ENCODE data around the gene SLC22A17. TPM values are rescaled to one million over a fixed set of nuclear protein-coding genes. Genes with fewer than 3 reads are reported as not detected.

SLC22A17 gene
- total RNA-seq, 3 donors from 2014 or later: 2.3 to 35.5 (median 5.4) TPM

DNA sequence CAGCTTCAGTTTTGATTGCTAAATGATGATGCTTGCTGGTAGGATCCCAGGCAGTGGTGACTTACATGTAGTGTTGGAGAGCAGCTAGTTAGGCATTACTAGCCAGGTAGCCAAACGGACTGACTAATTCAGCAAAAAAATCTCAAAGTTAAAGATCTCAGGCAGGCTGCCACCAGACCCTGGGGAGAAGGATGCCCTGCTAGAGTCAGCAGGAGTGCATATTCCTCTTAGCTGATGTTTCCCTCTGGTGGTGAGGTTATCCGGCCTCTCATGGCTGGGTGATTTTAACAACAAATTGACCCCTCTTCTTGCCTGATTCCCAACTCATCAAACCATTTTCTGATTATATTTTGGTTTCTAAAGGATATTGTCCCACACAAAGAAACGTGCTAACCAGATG is 9.5 kb upstream of the SLC22A17 start:
- Histone ChIP-seq H3K9me3 (no peaks in the 10 kb centered on the region), H3K4me1 (ENCODE audit: low read depth) (no peaks in the 10 kb centered on the region), H3K4me3 (no peak overlapping the region), H3K36me3 (ENCODE audit: low read depth) (no peaks in the 10 kb centered on the region)
- intact Hi-C loops (cut with DNase I, micrococcal nuclease): no loop called here
- no peak for TF ChIP-seq CTCF (IDR thresholded peaks at IDR 0.05)
- ATAC-seq (no peak), DNase-seq (no peak)

- no peak for TF ChIP-seq CTCF (IDR thresholded peaks at IDR 0.05)
- ATAC-seq (no peak), DNase-seq (no peak)
- Histone ChIP-seq H3K9me3 (no peaks in the 10 kb centered on the region), H3K4me3 (no peak overlapping the region), H3K4me1 (ENCODE audit: low read depth) (no peaks in the 10 kb centered on the region), H3K36me3 (ENCODE audit: low read depth) (no peaks in the 10 kb centered on the region)
- intact Hi-C loops (cut with DNase I, micrococcal nuclease): no loop called here
Measured at GRCh38 chr14:23361763-23362162, 9.1 kb upstream of the SLC22A17 start.

- TF ChIP-seq CTCF (IDR thresholded peaks at IDR 0.05): no peak
- no peak for DNase-seq
- no peaks in the 10 kb centered on the region for H3K4me1 ChIP-seq (ENCODE audit: low read depth)
Measured at GRCh38 chr14:23361320-23361719, 8.6 kb upstream of the SLC22A17 start.

DNA sequence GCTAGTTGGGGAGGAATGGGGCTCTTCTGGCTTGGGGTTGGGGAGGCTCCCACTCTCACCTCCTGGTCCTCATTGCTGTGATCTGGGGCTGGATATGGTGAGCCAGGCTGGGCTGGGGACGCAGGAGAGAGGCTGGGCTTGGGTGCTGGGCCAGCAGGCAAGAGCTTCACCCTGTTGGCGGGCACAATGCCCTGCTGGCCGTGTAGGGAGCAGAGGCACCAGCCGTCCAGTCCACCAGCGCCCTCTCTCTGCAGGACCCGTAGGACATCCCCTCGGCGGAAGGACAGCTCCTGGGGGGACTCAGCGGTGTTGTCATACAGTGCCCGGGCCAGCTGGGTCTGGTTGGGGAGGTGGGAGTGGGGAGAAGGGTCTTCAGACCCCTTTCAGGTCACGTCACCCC is 7.8 kb upstream of the SLC22A17 start:
- Histone ChIP-seq H3K9me3 (no peaks in the 10 kb centered on the region), H3K36me3 (ENCODE audit: low read depth) (no peaks in the 10 kb centered on the region), H3K4me1 (ENCODE audit: low read depth) (no peaks in the 10 kb centered on the region), H3K4me3 (no peak overlapping the region)
- DNase-seq (no peak), ATAC-seq (no peak)
- no peak for TF ChIP-seq CTCF (IDR thresholded peaks at IDR 0.05)
- intact Hi-C loops (cut with DNase I, micrococcal nuclease): no loop called here

More at GRCh38 chr14:23361320-23361719, 8.6 kb upstream of the SLC22A17 start:
- Histone ChIP-seq H3K4me3 (no peak overlapping the region), H3K9me3 (no peaks in the 10 kb centered on the region), H3K36me3 (ENCODE audit: low read depth) (no peaks in the 10 kb centered on the region)
- intact Hi-C loops (cut with DNase I, micrococcal nuclease): no loop called here
- no peak for ATAC-seq

DNA sequence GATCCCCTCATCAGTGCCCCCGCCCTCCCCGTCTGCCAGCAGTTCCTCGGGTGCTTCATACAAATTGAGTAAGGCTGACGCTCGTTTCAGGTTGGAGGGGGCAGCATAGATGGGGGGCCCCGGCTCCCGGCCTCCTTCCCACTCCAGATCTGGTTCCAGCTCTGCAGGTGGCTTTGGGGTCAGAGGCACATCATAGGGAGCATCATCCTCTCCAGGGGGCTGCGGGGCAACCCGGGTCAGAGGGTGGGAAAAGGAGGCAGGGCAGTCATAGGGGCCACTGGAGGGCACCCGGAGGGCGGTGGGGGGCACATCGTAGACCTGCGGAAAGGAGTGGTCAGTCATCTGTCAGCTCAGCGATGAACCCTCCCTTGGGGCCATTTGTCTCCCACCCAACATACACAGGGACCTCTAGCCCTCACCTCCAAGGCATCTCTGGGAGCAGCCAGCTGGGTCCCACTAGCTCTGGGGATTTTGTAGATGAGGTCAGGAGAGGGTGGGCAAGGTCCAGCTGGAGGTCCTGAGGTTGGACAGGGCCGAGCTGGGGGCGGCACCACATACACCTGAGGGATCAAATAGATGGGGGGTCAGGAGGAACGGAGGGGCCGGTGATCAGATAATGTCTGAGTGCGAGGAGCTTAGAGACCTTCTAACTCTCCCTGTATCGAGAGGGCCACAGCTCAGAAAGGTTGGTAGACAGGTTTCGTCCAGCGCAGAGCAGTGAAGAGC is 7.2 kb upstream of the SLC22A17 start:
- no peak for TF ChIP-seq CTCF (IDR thresholded peaks at IDR 0.05)
- no peak overlapping the region for H3K4me3 ChIP-seq
- H3K4me1 ChIP-seq (ENCODE audit: low read depth): no peaks in the 10 kb centered on the region
- intact Hi-C loops (cut with DNase I, micrococcal nuclease): no loop called here
- DNase-seq: no peak
- ATAC-seq: no peak
- H3K36me3 ChIP-seq (ENCODE audit: low read depth): no peaks in the 10 kb centered on the region
- no peaks in the 10 kb centered on the region for H3K9me3 ChIP-seq
